GM19240 (cell line): ENCODE results near the gene PWP2.
"Not testable (repeated sequence)": the region's sequence is repeated elsewhere in the genome, so short reads cannot be mapped to it uniquely, and the experiment has no call there.

Source experiments
- DNase-seq: peaks from one replicate; pipeline ENCODE4 v3.0.0; 2011; ENCODE audit warnings: low spot score; ENCODE audit not compliant: insufficient read length

PWP2 gene

GRCh38 chr21:44083631-44084291, 23.4 kb upstream of the PWP2 start:
- DNase-seq, result no peak

GRCh38 chr21:44084496-44085241, 22.5 kb upstream of the PWP2 start:
- no peak for DNase-seq

- no peak for DNase-seq
These were observed 21.5 kb upstream of the PWP2 start for GRCh38 chr21:44085491-44086321.

GRCh38 chr21:44086636-44087425, 20.4 kb upstream of the PWP2 start:
- no peak for DNase-seq

GRCh38 chr21:44087426-44088400, 19.5 kb upstream of the PWP2 start:
- no peak for DNase-seq

- DNase-seq, result no peak
These were observed 18.8 kb upstream of the PWP2 start for GRCh38 chr21:44088401-44088780.

- DNase-seq, result no peak
These were observed 17.9 kb upstream of the PWP2 start for GRCh38 chr21:44089001-44089911.

GRCh38 chr21:44090325-44090724, 16.9 kb upstream of the PWP2 start:
- DNase-seq, result no peak

- no peak for DNase-seq
These were observed 15.0 kb upstream of the PWP2 start for GRCh38 chr21:44092211-44092610.

- DNase-seq, result no peak
These were observed 13.4 kb upstream of the PWP2 start for GRCh38 chr21:44093761-44094160.

GRCh38 chr21:44094832-44095231, 12.4 kb upstream of the PWP2 start:
- DNase-seq, result no peak

- not testable (repeated sequence) for DNase-seq
These were observed 8.7 kb upstream of the PWP2 start for GRCh38 chr21:44098507-44098906.

GRCh38 chr21:44098964-44099363, 8.2 kb upstream of the PWP2 start:
- not testable (repeated sequence) for DNase-seq

GRCh38 chr21:44107589-44107988, 390 bp downstream of the PWP2 start:
- not testable (repeated sequence) for DNase-seq

GRCh38 chr21:44113702-44114371, 6.6 kb downstream of the PWP2 start:
- not testable (repeated sequence) for DNase-seq

GRCh38 chr21:44122131-44122530, 14.9 kb downstream of the PWP2 start:
- DNase-seq, result not testable (repeated sequence)

- DNase-seq, result not testable (repeated sequence)
These were observed 20.6 kb downstream of the PWP2 start for GRCh38 chr21:44127827-44128226.

- not testable (repeated sequence) for DNase-seq
These were observed 26.5 kb downstream of the PWP2 start for GRCh38 chr21:44133715-44134057.

- DNase-seq, result not testable (repeated sequence)
These were observed 27.5 kb downstream of the PWP2 start for GRCh38 chr21:44134732-44135131.
